NCI-H446 (cell line): ENCODE results near the gene KCNG2.
"Not testable (repeated sequence)": the region's sequence is repeated elsewhere in the genome, so short reads cannot be mapped to it uniquely, and the experiment has no call there.

ENCODE experiments used
- DNase-seq, 2 experiments: peaks; one replicate each; lab custom pipeline; 2025; lab: John Stamatoyannopoulos, UW

KCNG2 gene

GRCh38 chr18:79853303-79853992 is 55.7 kb downstream of the KCNG2 start:
- DNase-seq = no peak

- DNase-seq = no peak
These were observed 56.2 kb downstream of the KCNG2 start for GRCh38 chr18:79853993-79854364.

GRCh38 chr18:79855147-79855933 is 57.6 kb downstream of the KCNG2 start:
- DNase-seq = no peak

DNA sequence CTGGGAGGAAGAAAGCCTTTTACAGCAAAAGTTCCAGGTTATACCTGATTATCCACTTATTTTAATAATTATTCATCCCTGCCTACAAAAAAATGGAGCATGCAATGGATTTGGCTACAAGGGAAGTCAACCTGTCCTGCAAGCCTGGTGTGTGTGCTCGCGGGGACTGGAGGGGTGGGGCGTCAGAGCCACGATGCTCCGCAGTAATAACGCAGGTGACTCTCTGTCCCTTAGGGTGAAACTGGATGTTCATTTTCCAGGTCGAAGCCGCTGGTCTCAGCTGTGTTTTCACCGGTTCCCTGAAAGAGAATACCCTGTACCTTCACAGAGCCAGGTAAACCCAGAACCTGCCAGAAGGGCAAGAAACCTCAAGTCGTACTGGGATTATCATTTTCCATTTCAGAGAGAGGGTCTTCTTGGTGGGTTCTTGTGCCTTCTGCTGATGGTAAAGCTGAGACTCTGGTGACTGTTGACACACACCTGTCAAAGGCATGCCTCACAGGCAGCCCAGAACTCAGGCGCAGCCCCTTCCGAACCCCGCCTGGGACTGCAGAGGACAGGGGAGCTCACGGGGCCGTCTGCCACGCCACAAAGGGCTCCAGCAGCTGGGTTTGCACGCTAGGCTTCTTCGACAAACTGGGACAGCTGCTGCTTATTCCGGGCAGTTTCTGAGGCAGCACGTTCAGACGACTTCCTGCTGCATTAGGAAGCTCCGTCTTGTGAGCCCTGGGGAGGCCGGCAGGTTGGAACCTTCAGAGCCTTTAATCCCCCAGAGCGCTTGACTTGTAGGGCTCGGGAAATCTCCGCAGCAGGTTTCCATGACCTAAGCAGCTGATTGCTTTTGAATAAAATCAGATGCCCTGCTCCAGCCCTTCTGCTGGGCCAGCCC is 58.6 kb downstream of the KCNG2 start:
- DNase-seq = peak in 1 of 2 experiments; percentile 29

GRCh38 chr18:79857082-79857671 is 59.4 kb downstream of the KCNG2 start:
- DNase-seq = peak in 1 of 2 experiments; percentile 44

DNA sequence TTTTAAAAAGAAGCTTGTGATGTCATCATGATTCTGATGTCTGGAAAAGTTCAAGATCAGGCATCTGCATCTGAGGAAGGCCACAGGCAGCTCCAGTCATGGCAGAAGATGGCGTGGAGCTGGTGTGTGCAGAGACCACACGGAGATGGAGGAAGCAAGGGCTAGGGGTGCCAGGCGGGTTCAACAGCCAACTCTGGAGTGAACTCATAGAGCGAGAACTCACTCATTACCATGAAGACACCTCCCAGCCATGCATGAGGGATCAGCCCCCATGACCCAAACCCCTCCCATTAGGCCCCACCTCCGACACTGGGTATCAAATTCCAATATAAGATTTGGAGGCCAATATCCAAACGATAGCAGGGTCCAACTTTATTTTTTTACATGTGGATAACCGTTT is 61.6 kb downstream of the KCNG2 start:
- no peak for DNase-seq

- no peak for DNase-seq
These were observed 63.9 kb downstream of the KCNG2 start for GRCh38 chr18:79861687-79862086.

GRCh38 chr18:79862562-79862961 is 64.8 kb downstream of the KCNG2 start:
- DNase-seq = no peak

DNA sequence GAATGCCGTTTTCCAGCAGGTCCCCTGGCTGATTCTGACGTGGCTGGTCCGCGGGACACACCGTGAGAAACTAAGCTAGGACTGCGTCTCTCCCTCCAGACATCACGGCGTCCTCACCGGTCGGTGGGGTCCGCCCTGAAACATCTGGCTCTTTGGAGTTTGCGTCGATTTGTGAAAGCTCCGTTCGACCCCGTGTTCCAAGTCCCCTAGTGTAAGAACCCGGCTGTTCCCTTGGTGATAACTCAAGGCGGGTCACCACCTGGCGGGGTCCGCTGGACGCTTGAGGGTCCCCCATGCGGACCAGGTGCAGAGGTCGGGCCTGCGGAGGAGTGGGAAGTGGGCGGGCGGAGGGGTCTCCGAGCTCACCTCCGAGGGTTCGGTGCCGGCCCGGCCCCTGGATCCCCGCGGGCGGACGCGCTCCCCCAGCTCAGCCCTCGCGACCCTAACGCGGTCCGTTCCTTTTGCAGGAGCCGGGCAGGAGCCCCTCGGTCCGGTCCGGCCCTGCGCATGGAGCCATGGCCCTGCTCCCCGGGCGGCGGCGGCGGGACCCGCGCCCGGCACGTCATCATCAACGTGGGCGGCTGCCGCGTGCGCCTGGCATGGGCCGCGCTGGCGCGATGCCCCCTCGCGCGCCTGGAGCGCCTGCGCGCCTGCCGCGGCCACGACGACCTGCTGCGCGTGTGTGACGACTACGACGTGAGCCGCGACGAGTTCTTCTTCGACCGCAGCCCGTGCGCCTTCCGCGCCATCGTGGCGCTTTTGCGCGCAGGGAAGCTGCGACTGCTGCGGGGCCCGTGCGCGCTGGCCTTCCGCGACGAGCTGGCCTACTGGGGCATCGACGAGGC is 65.6 kb downstream of the KCNG2 start:
- no peak for DNase-seq

- DNase-seq = no peak
These were observed 66.4 kb downstream of the KCNG2 start for GRCh38 chr18:79864006-79864725.

GRCh38 chr18:79864955-79865354 is 67.2 kb downstream of the KCNG2 start:
- not testable (repeated sequence) for DNase-seq

GRCh38 chr18:79865951-79866350 is 68.2 kb downstream of the KCNG2 start:
- DNase-seq = not testable (repeated sequence)

- DNase-seq = no peak
These were observed 69.3 kb downstream of the KCNG2 start for GRCh38 chr18:79866889-79867574.

- DNase-seq = no peak
These were observed 69.9 kb downstream of the KCNG2 start for GRCh38 chr18:79867666-79868065.

DNA sequence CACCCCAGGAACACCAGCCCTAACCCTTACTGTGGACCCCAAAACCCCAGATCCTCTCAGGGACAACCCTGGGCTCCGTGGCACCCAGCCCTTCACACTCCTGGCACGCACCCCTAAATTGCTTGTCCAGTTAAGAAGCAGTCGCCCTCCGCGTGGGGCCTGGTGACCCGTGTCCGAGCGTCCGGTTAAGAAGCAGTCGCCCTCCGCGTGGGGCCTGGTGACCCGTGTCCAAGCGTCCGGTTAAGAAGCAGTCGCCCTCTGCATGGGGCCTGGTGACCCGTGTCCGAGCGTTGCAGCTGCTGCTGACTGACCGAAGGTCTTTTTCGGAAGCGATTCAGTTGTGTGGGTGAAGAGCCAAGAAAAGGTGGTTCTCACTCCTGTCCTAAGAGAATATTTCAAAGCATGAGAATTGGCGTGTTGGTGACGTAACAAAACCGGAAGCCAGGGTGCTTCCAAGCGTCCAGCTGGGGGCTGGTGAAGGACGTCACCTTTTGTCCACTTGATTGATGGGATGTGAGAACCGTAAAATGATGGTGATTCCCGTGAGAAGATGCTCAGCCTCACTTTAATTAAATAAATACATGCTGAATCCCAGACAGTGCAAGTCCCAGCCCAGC is 70.5 kb downstream of the KCNG2 start:
- no peak for DNase-seq

GRCh38 chr18:79868811-79869541 is 71.2 kb downstream of the KCNG2 start:
- no peak for DNase-seq

DNA sequence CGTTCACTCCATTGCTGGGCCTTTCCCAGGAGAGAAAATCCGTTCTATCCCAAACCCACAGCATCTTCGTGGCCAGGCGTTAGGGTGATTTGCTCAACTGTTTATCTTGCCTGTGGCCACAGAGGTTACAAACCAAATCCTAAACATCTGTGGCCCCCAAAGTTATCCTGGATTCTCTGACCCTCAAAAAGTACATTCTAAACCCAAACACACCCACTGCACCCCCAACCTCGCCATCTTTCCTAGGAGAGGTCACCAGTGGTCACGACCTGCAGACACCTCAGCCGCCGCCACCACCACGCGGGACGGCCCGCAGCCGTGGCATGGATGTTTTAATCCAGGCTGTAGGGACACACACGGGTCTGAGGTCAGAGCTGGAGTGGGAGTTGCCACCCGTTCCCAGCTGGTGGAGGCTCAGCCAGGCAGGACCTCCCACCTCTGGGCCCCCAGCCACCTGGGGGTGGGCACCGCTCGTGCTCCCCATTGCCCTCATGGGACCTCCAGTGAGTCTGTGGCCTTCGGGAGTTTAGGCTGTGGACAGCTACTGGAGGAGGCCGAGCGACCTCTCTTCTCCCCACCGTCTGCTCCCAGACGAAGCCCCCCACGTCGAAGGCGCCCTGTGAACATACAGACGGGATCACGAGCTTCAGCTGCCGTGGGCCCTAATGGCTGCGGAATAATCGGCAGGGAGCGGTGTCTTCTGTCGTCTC is 72.0 kb downstream of the KCNG2 start:
- no peak for DNase-seq
